Activated naive CD8-positive, alpha-beta T cell treated with anti-CD3 and anti-CD28 coated beads, Interleukin-2, amount 10 ng/mL, durations not matched to agents 7 days and 5 days (primary cell): ENCODE data around the gene ZFP1. TPM values are rescaled to one million over a fixed set of nuclear protein-coding genes. Genes with fewer than 3 reads are reported as not detected.
A peak's percentile ranks its signal among the peaks of the same experiment; 100 is the strongest.
"Not testable (repeated sequence)": the region's sequence is repeated elsewhere in the genome, so short reads cannot be mapped to it uniquely, and the experiment has no call there.

Experiments
- ATAC-seq: fragments of 150-1000 bp; cut with Tn5 transposase; one replicate; pipeline ENCODE4 v1.10.0; 2021; ENCODE audit warnings: low read depth, moderate library complexity
- POLR2A ChIA-PET: fragments of 350-600 bp; sonication (Branson Sonifier 250); formaldehyde crosslinking; loops from one replicate; lab custom pipeline; 2021; ENCODE audit warnings: antibody characterized with exemption; lab: Charles Lee
- DNase-seq: peaks from one replicate; pipeline ENCODE4 v3.0.0; 2021
- H3K27ac Mint-ChIP-seq: one replicate; pipeline ENCODE4 v1.8.0; 2022; ENCODE audit warnings: mild to moderate bottlenecking, mixed read lengths
- H3K27me3 Mint-ChIP-seq: one replicate; pipeline ENCODE4 v1.8.0; 2022; ENCODE audit warnings: mild to moderate bottlenecking, moderate library complexity, mixed read lengths
- H3K36me3 Mint-ChIP-seq: one replicate; pipeline ENCODE4 v1.8.0; 2021; ENCODE audit warnings: mild to moderate bottlenecking, mixed read lengths
- H3K4me1 Mint-ChIP-seq: one replicate; pipeline ENCODE4 v1.8.0; 2021; ENCODE audit warnings: mixed read lengths
- H3K4me3 Mint-ChIP-seq: one replicate; pipeline ENCODE4 v1.8.0; 2022; ENCODE audit warnings: mild to moderate bottlenecking, moderate library complexity, mixed read lengths
- H3K9me3 Mint-ChIP-seq: one replicate; pipeline ENCODE4 v1.8.0; 2021; ENCODE audit warnings: mixed read lengths
- total RNA-seq, 2 experiments: library from RNA; stranded (reverse); gene quantifications; one replicate each; pipeline ENCODE4 v1.2.3, GENCODE V29; 2021

ZFP1 gene
- total RNA-seq, 2 experiments from 2014 or later = 16.2 to 16.3 TPM

- POLR2A ChIA-PET, H3K27me3 Mint-ChIP-seq, H3K36me3 Mint-ChIP-seq, ATAC-seq, H3K4me1 Mint-ChIP-seq, H3K4me3 Mint-ChIP-seq, H3K27ac Mint-ChIP-seq, H3K9me3 Mint-ChIP-seq: not testable (repeated sequence)
- DNase-seq = peak; percentile 11
Observed at GRCh38 chr16:75205438-75205837, 57.1 kb downstream of the ZFP1 start.

- ATAC-seq, H3K36me3 Mint-ChIP-seq, DNase-seq, H3K27me3 Mint-ChIP-seq, H3K4me3 Mint-ChIP-seq, H3K9me3 Mint-ChIP-seq, POLR2A ChIA-PET, H3K4me1 Mint-ChIP-seq, H3K27ac Mint-ChIP-seq: not testable (repeated sequence)
Observed at GRCh38 chr16:75205961-75206748, 57.8 kb downstream of the ZFP1 start.

- Mint-ChIP-seq H3K27ac (no peak within 1 kb of the TSS), H3K4me1 (no peaks in the 10 kb centered on the region), H3K36me3 (no peaks in the 10 kb centered on the region), H3K9me3 (no peaks in the 10 kb centered on the region), H3K27me3 (peaks cover 2% of the 10 kb centered on the region), H3K4me3 (no peak within 1 kb of the TSS)
- POLR2A ChIA-PET = no interaction called here
- ATAC-seq = no peak
- no peak for DNase-seq
Observed at GRCh38 chr16:75206749-75207451, 58.6 kb downstream of the ZFP1 start, which contains the start of gene CTRB2. Gene CTRB2 (minus strand): TSS chr16:75207161. CDS start chr16:75207141, 20 bp downstream.

- POLR2A ChIA-PET = no interaction called here
- no peak for DNase-seq
- Mint-ChIP-seq H3K4me1 (no peaks in the 10 kb centered on the region), H3K4me3 (no peak overlapping the region), H3K27me3 (peaks cover 2% of the 10 kb centered on the region), H3K9me3 (no peaks in the 10 kb centered on the region), H3K36me3 (no peaks in the 10 kb centered on the region), H3K27ac (no peak overlapping the region)
- ATAC-seq = no peak
Observed at GRCh38 chr16:75207831-75208230, 59.5 kb downstream of the ZFP1 start.

GRCh38 chr16:75208242-75208825, 60.0 kb downstream of the ZFP1 start:
- no peak overlapping the region for H3K4me3 Mint-ChIP-seq
- no peaks in the 10 kb centered on the region for H3K36me3 Mint-ChIP-seq
- H3K27ac Mint-ChIP-seq = no peak overlapping the region
- H3K27me3 Mint-ChIP-seq = peaks cover 2% of the 10 kb centered on the region
- H3K4me1 Mint-ChIP-seq = no peaks in the 10 kb centered on the region
- POLR2A ChIA-PET = no interaction called here
- H3K9me3 Mint-ChIP-seq = no peaks in the 10 kb centered on the region
- ATAC-seq (no peak), DNase-seq (no peak)

GRCh38 chr16:75208861-75209505, 60.7 kb downstream of the ZFP1 start:
- Mint-ChIP-seq H3K9me3 (no peaks in the 10 kb centered on the region), H3K27me3 (peaks cover 2% of the 10 kb centered on the region), H3K36me3 (no peaks in the 10 kb centered on the region), H3K4me3 (no peak overlapping the region), H3K4me1 (no peaks in the 10 kb centered on the region), H3K27ac (no peak overlapping the region)
- ATAC-seq (no peak), DNase-seq (no peak)
- POLR2A ChIA-PET = no interaction called here

- H3K4me3 Mint-ChIP-seq, ATAC-seq: not testable (repeated sequence)
Observed at GRCh38 chr16:75209514-75209913, 61.2 kb downstream of the ZFP1 start.

GRCh38 chr16:75209944-75210343, 61.6 kb downstream of the ZFP1 start:
- no peak for DNase-seq
- no peak overlapping the region for H3K27ac Mint-ChIP-seq
- H3K9me3 Mint-ChIP-seq = no peaks in the 10 kb centered on the region
- POLR2A ChIA-PET = no interaction called here
- H3K36me3 Mint-ChIP-seq = no peaks in the 10 kb centered on the region
- H3K4me1 Mint-ChIP-seq = no peaks in the 10 kb centered on the region
- ATAC-seq = no peak
- H3K4me3 Mint-ChIP-seq = no peak overlapping the region
- peaks cover 2% of the 10 kb centered on the region for H3K27me3 Mint-ChIP-seq

More at GRCh38 chr16:75209514-75209913, 61.2 kb downstream of the ZFP1 start:
- DNase-seq, H3K9me3 Mint-ChIP-seq, H3K4me1 Mint-ChIP-seq, H3K27me3 Mint-ChIP-seq, H3K36me3 Mint-ChIP-seq, POLR2A ChIA-PET, H3K27ac Mint-ChIP-seq: not testable (repeated sequence)

- DNase-seq, H3K9me3 Mint-ChIP-seq, H3K27ac Mint-ChIP-seq, POLR2A ChIA-PET, H3K4me3 Mint-ChIP-seq, H3K36me3 Mint-ChIP-seq, ATAC-seq, H3K4me1 Mint-ChIP-seq, H3K27me3 Mint-ChIP-seq: not testable (repeated sequence)
Observed at GRCh38 chr16:75211286-75211685, 63.0 kb downstream of the ZFP1 start.

- no peaks in the 10 kb centered on the region for H3K9me3 Mint-ChIP-seq
- H3K36me3 Mint-ChIP-seq = no peaks in the 10 kb centered on the region
- no peak overlapping the region for H3K27ac Mint-ChIP-seq
- no peaks in the 10 kb centered on the region for H3K27me3 Mint-ChIP-seq
- no peak for ATAC-seq
- H3K4me3 Mint-ChIP-seq = no peak overlapping the region
- DNase-seq = no peak
- POLR2A ChIA-PET = no interaction called here
- peaks cover 7% of the 10 kb centered on the region for H3K4me1 Mint-ChIP-seq
Observed at GRCh38 chr16:75216127-75216526, 67.8 kb downstream of the ZFP1 start.

- no peaks in the 10 kb centered on the region for H3K36me3 Mint-ChIP-seq
- peaks cover 7% of the 10 kb centered on the region for H3K4me1 Mint-ChIP-seq
- ATAC-seq (no peak), DNase-seq (no peak)
- no peak overlapping the region for H3K4me3 Mint-ChIP-seq
- H3K27ac Mint-ChIP-seq = no peak overlapping the region
- no peaks in the 10 kb centered on the region for H3K9me3 Mint-ChIP-seq
- no peaks in the 10 kb centered on the region for H3K27me3 Mint-ChIP-seq
- POLR2A ChIA-PET = no interaction called here
Observed at GRCh38 chr16:75216576-75216975, 68.3 kb downstream of the ZFP1 start.

GRCh38 chr16:75217389-75217851, 69.1 kb downstream of the ZFP1 start:
- peaks cover 7% of the 10 kb centered on the region for H3K4me1 Mint-ChIP-seq
- no peaks in the 10 kb centered on the region for H3K9me3 Mint-ChIP-seq
- ATAC-seq (no peak), DNase-seq (no peak)
- no peak overlapping the region for H3K27ac Mint-ChIP-seq
- POLR2A ChIA-PET = no interaction called here
- H3K27me3 Mint-ChIP-seq = no peaks in the 10 kb centered on the region
- no peaks in the 10 kb centered on the region for H3K36me3 Mint-ChIP-seq
- no peak overlapping the region for H3K4me3 Mint-ChIP-seq
